Transverse colon (tissue), 4 donors: Measurements from ENCODE around the gene LILRB1. TPM values are rescaled to one million over a fixed set of nuclear protein-coding genes. Genes with fewer than 3 reads are reported as not detected.
A peak's percentile ranks its signal among the peaks of the same experiment; 100 is the strongest.

ENCODE experiments used
- DNase-seq: peaks from one replicate; pipeline ENCODE4 v3.0.0-alpha.2; 2019
- H3K27ac ChIP-seq, 4 donors: fragments of 200-600 bp; sonication (generic); 2 replicates each; pipeline ENCODE4 v1.5.1; 2016 to 2018; ENCODE audit warnings: inconsistent platforms in 4 of 4
- H3K27me3 ChIP-seq: fragments of 200-600 bp; sonication (generic); 2 replicates; pipeline ENCODE4 v1.5.1; 2017; ENCODE audit warnings: inconsistent platforms
- H3K36me3 ChIP-seq, 4 donors: fragments of 200-600 bp; sonication (generic); 2 replicates each; pipeline ENCODE4 v1.5.1; 2017 to 2019; ENCODE audit warnings: inconsistent platforms in 4 of 4
- H3K4me1 ChIP-seq, 4 donors: fragments of 200-600 bp; sonication (generic); 2 replicates each; pipeline ENCODE4 v1.5.1; 2017 to 2020; ENCODE audit warnings: inconsistent platforms in 4 of 4
- H3K4me3 ChIP-seq, 4 donors: fragments of 200-600 bp; sonication (generic); 1 replicate in 1 of 4; 2 replicates in 3 of 4; pipeline versions ENCODE4 v1.5.1 to v1.6.1; 2017 to 2019; ENCODE audit warnings: inconsistent platforms in 4 of 4
- H3K9me3 ChIP-seq, 2 donors: fragments of 200-600 bp; sonication (generic); 2 replicates each; pipeline ENCODE4 v1.5.1; 2017 to 2019; ENCODE audit warnings: inconsistent platforms in 2 of 2
- EP300 ChIP-seq: sonication (generic); formaldehyde crosslinking; IDR thresholded peaks from one replicate; pipeline ENCODE4 v1.6.1; 2017; ENCODE audit warnings: antibody characterized with exemption, low read depth
- POLR2A ChIP-seq: fragments of 450-650 bp; IDR thresholded peaks from one replicate; pipeline ENCODE4 v1.6.1; 2016; ENCODE audit warnings: antibody characterized with exemption, mild to moderate bottlenecking, moderate library complexity
- POLR2AphosphoS5 ChIP-seq, 3 donors: sonication (generic); formaldehyde crosslinking; IDR thresholded peaks; one replicate each; pipeline ENCODE4 v1.6.1; 2016; ENCODE audit warnings: antibody characterized with exemption in 3 of 3
- WGBS, 2 donors: methylation state at CpG; one replicate each; pipeline ENCODE4 v1.1.5; 2018; ENCODE audit warnings: low coverage in 1 of 2; 5-methylcytosine and 5-hydroxymethylcytosine counted together
- in situ Hi-C, 4 donors: fragments of 200-750 bp; cut with MboI; loops; one replicate each; pipeline versions ENCODE4 v1.15.0 to v1.15.1; 2017; ENCODE audit warnings: low sequenced_read_pairs in 3 of 4, low pct_ligation_motif_present in 1 of 4, low pct_unique_long_range_greater_than_20kb in 1 of 4
- intact Hi-C: fragments of 100-400 bp; cut with DNase I; formaldehyde crosslinking; loops from one replicate; pipeline ENCODE4 v1.15.1; 2023; ENCODE audit warnings: low total_unique reads
- total RNA-seq, 4 donors: library from RNA; depleted of rRNA; stranded (reverse); fragments of >200 nt; gene quantifications; one replicate each; pipeline ENCODE4 v1.1.0, GENCODE V29; 2016
- TF ChIP-seq, protein P1 (sequence below), 5 experiments: fragments of 200-600 bp in 3 of 5; fragments of 450-650 bp in 2 of 5; sonication (generic) in 3 of 5; IDR thresholded peaks; 1 replicate in 2 of 5; 2 replicates in 3 of 5; pipeline ENCODE4 v1.5.1; 2016 to 2017; ENCODE audit warnings: antibody characterized with exemption in 5 of 5, inconsistent platforms in 3 of 5, mild to moderate bottlenecking in 2 of 5, moderate library complexity in 1 of 5

LILRB1 gene
- total RNA-seq, 4 donors from 2014 or later, result 0.96 to 5.1 TPM; not detected in 2

DNA sequence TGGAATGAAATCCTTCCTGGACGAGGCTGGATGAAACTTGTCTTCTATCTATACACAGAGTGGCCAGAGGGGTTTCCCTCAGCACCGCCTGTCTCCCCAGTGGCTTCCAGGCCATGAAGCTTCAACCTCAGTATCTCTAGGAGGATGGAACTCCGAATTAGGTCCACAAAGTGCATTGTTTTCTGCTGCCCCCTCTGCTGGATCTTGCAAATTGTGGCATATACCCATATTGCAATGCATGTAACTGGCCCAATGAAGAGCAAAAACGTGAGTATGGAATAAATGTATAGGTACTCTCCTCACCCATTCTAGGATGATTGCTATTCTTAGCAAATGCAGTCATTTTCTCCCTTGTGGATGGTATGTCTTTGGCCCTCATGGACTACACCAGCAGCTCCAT is 17.8 kb downstream of the LILRB1 start:
- no peak for DNase-seq
- no peak for TF ChIP-seq POLR2AphosphoS5 (IDR thresholded peaks at IDR 0.05)
- no peak for TF ChIP-seq EP300
- TF ChIP-seq, protein P1, sequence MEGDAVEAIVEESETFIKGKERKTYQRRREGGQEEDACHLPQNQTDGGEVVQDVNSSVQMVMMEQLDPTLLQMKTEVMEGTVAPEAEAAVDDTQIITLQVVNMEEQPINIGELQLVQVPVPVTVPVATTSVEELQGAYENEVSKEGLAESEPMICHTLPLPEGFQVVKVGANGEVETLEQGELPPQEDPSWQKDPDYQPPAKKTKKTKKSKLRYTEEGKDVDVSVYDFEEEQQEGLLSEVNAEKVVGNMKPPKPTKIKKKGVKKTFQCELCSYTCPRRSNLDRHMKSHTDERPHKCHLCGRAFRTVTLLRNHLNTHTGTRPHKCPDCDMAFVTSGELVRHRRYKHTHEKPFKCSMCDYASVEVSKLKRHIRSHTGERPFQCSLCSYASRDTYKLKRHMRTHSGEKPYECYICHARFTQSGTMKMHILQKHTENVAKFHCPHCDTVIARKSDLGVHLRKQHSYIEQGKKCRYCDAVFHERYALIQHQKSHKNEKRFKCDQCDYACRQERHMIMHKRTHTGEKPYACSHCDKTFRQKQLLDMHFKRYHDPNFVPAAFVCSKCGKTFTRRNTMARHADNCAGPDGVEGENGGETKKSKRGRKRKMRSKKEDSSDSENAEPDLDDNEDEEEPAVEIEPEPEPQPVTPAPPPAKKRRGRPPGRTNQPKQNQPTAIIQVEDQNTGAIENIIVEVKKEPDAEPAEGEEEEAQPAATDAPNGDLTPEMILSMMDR (IDR thresholded peaks at IDR 0.05), result no peak
- in situ Hi-C loops (no loop called here), intact Hi-C loops (no loop called here)
- H3K4me1 ChIP-seq, result no peaks in the 10 kb centered on the region
- H3K4me3 ChIP-seq, result no peak overlapping the region
- H3K9me3 ChIP-seq, result no peaks in the 10 kb centered on the region
- H3K27ac ChIP-seq, result no peak overlapping the region
- no peaks in the 10 kb centered on the region for H3K36me3 ChIP-seq
- WGBS, 2 donors, result 54 to 83% methylated on average over 1 to 4 of the region's 4 CpGs
- H3K27me3 ChIP-seq, result peaks cover 4% of the 10 kb centered on the region

DNA sequence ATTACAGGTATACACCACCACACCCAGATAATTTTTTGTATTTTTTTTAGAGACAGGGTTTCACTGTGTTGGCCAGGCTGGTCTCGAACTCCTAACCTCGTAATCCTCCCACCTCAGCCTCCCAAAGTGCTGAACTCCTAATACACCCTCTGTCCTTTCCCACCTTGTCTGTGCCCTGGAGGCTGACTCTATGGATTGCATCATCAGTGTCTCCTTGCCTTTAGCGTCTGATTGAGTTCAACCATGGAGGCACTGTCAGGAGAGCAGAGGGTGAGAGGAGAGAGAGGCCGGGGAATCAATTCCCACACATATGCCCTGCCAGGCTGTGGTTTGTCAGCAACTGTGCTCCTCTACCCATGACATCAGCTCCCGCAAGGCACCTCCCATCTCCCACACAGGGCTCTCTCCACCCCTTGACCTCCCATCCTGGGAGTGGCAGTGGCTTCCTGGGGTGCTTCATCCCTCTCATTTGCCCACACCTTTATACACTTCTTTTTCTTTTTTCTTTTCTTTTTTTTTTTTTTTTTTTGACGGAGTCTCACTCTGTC is 19.9 kb downstream of the LILRB1 start:
- no peak overlapping the region for H3K27ac ChIP-seq
- WGBS, 2 donors, result 83 to 84% methylated on average over 4 to 6 of the region's 6 CpGs
- no peaks in the 10 kb centered on the region for H3K36me3 ChIP-seq
- H3K27me3 ChIP-seq, result peaks cover 4% of the 10 kb centered on the region
- TF ChIP-seq, protein P1 (IDR thresholded peaks at IDR 0.05), result no peak
- TF ChIP-seq EP300 (no peak), POLR2AphosphoS5 (IDR thresholded peaks at IDR 0.05) (no peak), POLR2A (no peak)
- in situ Hi-C loops, result no loop called here
- intact Hi-C loops, result loop anchor here (10.0 kb wide), 1 partner anchor 1715 kb away; no protein-coding TSS in a partner anchor
- H3K4me1 ChIP-seq, result no peaks in the 10 kb centered on the region
- no peak for DNase-seq
- no peaks in the 10 kb centered on the region for H3K9me3 ChIP-seq
- H3K4me3 ChIP-seq, result no peak overlapping the region

DNA sequence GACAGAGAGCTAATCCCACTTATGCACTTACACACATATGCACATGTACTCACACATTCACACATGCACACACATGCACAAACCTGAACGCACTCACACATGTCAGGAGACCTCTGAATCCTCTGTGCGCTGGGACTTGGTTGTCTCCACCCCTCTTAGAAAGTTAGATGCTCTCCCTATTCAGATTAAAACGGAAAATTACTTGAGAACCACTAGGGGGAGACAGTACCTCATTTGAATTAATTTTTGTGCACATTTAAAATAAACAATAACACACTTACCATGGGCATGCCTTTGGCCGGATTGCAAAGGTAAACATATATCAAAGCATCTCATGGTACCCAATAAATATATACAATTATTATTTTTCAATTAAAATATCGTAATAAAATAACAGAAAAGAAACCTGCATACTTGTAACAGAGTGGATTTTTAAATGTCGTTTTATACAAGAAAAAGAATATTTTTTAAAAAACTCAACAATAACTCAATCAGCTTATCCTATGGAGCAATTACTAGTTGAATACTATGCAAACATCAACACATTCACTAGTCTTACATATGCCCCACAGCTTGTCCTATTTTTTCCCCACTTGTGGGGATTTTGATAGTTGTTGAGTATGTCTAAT is 23.0 kb downstream of the LILRB1 start:
- no peaks in the 10 kb centered on the region for H3K4me1 ChIP-seq
- H3K9me3 ChIP-seq, result no peaks in the 10 kb centered on the region
- intact Hi-C loops (loop anchor here (10.0 kb wide), 1 partner anchor 1712 kb away; no protein-coding TSS in a partner anchor), in situ Hi-C loops (no loop called here)
- no peaks in the 10 kb centered on the region for H3K36me3 ChIP-seq
- H3K27ac ChIP-seq, result no peak overlapping the region
- no peak overlapping the region for H3K4me3 ChIP-seq
- no peak for DNase-seq
- H3K27me3 ChIP-seq, result peaks cover 7% of the 10 kb centered on the region
- TF ChIP-seq POLR2A (no peak), EP300 (no peak), POLR2AphosphoS5 (IDR thresholded peaks at IDR 0.05) (no peak)
- TF ChIP-seq, protein P1 (IDR thresholded peaks at IDR 0.05), result peak; percentile 25 to 56 (median 50)
- WGBS, 2 donors, result 26 to 33% methylated on average over 4 to 6 of the region's 6 CpGs

DNA sequence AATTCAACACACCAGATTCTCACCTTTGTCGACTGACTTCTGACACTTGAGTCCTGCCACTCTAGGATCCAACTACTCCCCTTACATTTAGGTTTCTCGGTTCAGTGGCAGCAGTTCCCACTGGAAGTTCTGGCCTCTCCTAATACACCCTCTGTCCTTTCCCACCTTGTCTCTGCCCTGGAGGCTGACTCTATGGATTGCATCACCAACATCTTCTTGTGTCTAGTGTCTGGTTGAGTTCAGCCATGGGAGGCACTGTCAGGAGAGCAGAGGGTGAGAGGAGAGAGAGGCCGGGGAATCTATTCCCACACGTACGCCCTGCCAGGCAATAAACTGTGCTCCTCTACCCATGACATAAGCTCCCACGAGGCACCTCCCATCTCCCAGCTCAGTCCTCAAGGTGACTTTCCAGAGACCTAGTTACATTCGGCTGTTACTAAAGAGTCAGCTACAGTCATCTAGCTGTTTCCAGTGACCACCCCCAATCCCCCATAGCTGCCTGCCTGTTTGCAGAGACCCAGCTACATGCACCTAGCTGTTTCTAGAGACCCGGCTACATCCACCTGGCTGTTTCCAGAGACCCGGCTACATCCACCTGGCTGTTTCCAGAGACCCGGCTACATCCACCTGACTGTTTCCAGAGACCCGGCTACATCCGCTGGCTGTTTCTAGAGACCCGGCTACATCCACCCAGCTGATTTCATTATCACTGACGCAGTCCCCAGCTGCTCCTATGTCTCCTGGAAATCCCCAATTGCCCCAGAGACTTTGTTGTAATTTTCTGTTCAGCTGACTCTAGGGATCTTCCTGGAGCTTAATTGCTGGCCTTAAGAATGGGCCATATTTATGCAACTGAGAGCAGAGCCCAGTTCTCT is 24.4 kb downstream of the LILRB1 start:
- in situ Hi-C loops (no loop called here), intact Hi-C loops (loop anchor here (10.0 kb wide), 1 partner anchor 1710 kb away; no protein-coding TSS in a partner anchor)

More for the DNA sequence above, 24.4 kb downstream of the LILRB1 start:
- Histone ChIP-seq H3K9me3 (no peaks in the 10 kb centered on the region), H3K27ac (no peak overlapping the region), H3K4me3 (no peak overlapping the region), H3K27me3 (peaks cover 7% of the 10 kb centered on the region), H3K36me3 (no peaks in the 10 kb centered on the region), H3K4me1 (no peaks in the 10 kb centered on the region)
- no peak for DNase-seq
- TF ChIP-seq POLR2AphosphoS5 (IDR thresholded peaks at IDR 0.05), result no peak
- TF ChIP-seq, protein P1 (IDR thresholded peaks at IDR 0.05), result no peak
- no peak for TF ChIP-seq EP300
- no peak for TF ChIP-seq POLR2A
- WGBS, 2 donors, result 66 to 74% methylated on average over 7 to 14 of the region's 14 CpGs
